GM10266 (cell line): Measurements from ENCODE around the gene CAMTA1.
"Not testable (repeated sequence)": the region's sequence is repeated elsewhere in the genome, so short reads cannot be mapped to it uniquely, and the experiment has no call there.

ENCODE experiments used
- DNase-seq: peaks from one replicate; pipeline ENCODE4 v3.0.0; 2012; ENCODE audit errors: extremely low spot score
- CTCF ChIP-seq: IDR thresholded peaks from 2 replicates; pipeline ENCODE4 v1.5.1; 2012; ENCODE audit warnings: mild to moderate bottlenecking, low read depth; ENCODE audit not compliant: control insufficient read depth, insufficient read depth; ENCODE audit errors: missing control alignments

The CAMTA1 gene

DNA sequence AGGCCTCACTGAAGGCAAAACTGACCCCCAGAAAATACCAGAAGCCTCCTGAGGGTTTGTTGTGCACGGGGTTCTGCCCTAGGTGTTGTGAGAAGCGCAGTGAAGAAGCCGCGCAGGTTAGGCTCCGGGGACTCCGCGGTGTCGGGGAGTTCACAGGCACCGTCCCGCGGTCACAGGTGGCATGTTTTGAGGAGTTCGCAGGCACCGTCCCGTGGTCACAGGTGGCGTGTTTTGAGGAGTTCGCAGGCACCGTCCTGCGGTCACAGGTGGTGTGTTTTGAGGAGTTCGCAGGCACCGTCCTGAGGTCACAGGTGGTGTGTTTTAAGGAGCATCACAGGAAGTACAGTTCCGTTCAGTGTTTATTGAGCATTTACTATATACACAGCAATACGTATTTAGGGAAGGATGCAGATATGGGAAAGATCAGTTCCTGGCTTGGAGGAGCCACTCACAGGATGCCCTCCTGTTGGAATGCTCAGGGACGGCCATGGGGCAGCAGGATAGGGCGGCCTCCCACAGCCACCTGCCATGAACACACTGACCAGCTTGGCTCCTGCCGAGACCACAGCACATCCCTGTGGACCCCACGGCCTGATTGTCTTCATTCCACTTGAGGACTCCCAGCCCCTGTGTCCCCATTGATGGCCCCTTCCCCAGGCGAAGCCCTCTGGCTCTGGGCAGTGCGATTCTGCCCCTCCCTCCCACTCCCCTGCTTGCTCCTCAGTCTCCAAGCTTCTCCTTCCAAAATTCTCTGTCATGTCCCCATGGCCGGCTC, 899.8 kb downstream of the CAMTA1 start:
- no peak for TF ChIP-seq CTCF
- no peak for DNase-seq

DNA sequence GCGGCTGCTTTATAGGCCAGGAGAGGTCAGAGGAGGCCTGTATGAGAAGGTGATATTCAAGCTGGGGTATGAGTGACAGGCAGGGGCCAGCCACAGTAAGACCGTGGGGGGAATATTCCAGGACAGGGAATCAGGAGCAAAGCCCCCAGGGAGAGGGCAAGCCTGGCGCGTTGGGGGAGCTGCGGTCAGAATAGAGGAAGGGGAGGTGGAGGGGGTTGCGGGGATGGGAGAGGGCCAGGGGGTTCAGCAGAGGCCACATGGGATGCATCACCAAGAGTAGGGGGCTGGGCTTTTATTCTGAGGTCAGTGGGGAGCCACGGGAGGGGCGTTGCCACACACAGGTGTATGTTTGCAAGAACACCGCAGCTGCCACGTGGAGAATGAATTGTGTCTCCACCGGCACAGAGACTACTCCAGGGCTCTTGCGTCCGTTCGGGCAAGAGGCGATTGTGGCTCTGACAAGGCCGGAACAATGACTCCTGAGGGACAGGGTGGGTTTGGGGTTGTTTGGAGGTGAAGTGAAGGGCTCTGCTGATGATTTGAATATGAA, 901.1 kb downstream of the CAMTA1 start:
- TF ChIP-seq CTCF, result no peak
- no peak for DNase-seq

GRCh38 chr1:7687411-7687810, 902.2 kb downstream of the CAMTA1 start:
- no peak for TF ChIP-seq CTCF

GRCh38 chr1:7688659-7689058, 903.4 kb downstream of the CAMTA1 start:
- no peak for TF ChIP-seq CTCF
- no peak for DNase-seq

More at GRCh38 chr1:7687411-7687810, 902.2 kb downstream of the CAMTA1 start:
- no peak for DNase-seq

DNA sequence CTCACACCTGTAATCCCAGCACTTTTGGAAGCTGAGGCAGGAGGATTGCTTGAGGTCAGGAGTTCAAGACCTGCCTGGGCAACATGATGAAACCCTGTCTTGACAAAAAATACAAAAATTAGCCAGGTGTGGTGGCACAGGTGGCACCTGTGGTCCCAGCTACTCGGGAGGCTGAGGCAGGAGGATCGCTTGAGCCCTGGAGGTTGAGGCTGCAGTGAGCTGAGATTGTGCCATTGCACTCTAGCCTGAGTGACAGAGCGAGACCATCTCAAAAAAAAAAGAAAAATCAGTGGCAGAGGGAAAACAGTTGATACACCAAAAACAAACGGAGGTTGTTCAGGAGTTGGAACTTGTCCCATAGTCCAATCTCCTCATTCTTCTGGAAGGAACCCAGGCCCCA, 904.1 kb downstream of the CAMTA1 start:
- DNase-seq, result not testable (repeated sequence)

- DNase-seq, result no peak
- TF ChIP-seq CTCF, result no peak
These were observed 904.8 kb downstream of the CAMTA1 start for GRCh38 chr1:7690076-7690475.

GRCh38 chr1:7690496-7691182, 905.4 kb downstream of the CAMTA1 start:
- DNase-seq, result no peak
- no peak for TF ChIP-seq CTCF
